Lower leg skin (tissue), 4 donors: ENCODE measurements around the gene TPRN. TPM values are rescaled to one million over a fixed set of nuclear protein-coding genes. Genes with fewer than 3 reads are reported as not detected.

Experiments
- DNase-seq, 2 donors: peaks; one replicate each; pipeline ENCODE4 v3.0.0-alpha.2; 2019; ENCODE audit warnings: low spot score in 2 of 2
- H3K4me3 ChIP-seq: fragments of 200-600 bp; sonication (generic); 2 replicates; pipeline ENCODE4 v1.5.1; 2017; ENCODE audit warnings: mild to moderate bottlenecking, low read depth; ENCODE audit not compliant: poor library complexity, severe bottlenecking
- POLR2A ChIP-seq, 2 donors: fragments of 450-650 bp; IDR thresholded peaks; one replicate each; pipeline ENCODE4 v1.6.1; 2016 to 2017; ENCODE audit warnings: antibody characterized with exemption in 2 of 2, mild to moderate bottlenecking in 1 of 2, moderate library complexity in 1 of 2
- WGBS, 2 donors: methylation state at CpG; one replicate each; pipeline ENCODE4 v1.1.5; 2018; 5-methylcytosine and 5-hydroxymethylcytosine counted together
- intact Hi-C: fragments of 100-400 bp; cut with DNase I; formaldehyde crosslinking; loops from one replicate; pipeline ENCODE4 v1.15.0; 2023; ENCODE audit warnings: low total_unique reads
- total RNA-seq, 4 donors: library from RNA; depleted of rRNA; stranded (reverse); fragments of >200 nt; gene quantifications; one replicate each; pipeline ENCODE4 v1.1.0, GENCODE V29; 2016
- TF ChIP-seq, protein P1 (sequence below), 3 donors: fragments of 450-650 bp; IDR thresholded peaks; one replicate each; pipeline ENCODE4 v1.5.1; 2016; ENCODE audit warnings: antibody characterized with exemption in 3 of 3, mild to moderate bottlenecking in 3 of 3, moderate library complexity in 2 of 3

The TPRN gene
- total RNA-seq, 4 donors from 2014 or later: 27.6 to 34.2 (median 29.1) TPM

DNA sequence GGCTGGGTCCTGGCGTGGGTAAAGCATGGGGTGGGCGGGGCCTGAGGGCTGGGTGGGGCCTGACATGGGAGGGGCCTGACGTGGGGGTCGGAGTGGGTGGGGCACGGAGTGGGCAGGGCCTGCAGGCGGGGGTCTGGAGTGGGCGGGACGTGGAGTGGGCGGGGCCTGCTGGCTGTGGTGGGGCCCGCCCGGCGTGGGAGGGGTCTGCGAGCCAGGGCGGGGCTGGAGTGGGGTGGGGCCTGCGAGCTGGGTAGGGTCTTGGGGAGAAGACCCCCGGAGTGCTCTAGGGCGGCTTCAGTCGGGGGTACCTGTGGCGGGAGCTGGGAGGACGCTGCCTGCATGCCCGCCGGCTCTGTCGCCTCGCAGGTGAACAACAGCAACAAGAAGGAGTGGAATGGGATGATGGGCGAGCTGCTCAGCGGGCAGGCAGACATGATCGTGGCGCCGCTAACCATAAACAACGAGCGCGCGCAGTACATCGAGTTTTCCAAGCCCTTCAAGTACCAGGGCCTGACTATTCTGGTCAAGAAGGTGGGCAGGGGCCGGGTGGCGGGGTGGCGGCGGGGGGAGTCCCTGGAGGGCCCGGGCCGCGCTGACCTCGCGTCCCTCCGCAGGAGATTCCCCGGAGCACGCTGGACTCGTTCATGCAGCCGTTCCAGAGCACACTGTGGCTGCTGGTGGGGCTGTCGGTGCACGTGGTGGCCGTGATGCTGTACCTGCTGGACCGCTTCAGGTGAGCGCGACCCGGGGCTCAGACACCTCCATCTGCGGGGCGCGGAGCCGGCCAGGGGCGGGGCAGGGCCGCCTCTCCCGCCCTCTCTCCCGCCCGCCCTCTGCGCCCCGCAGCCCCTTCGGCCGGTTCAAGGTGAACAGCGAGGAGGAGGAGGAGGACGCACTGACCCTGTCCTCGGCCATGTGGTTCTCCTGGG, 38.7 kb downstream of the TPRN start:
- intact Hi-C loops: no loop called here
- WGBS, 2 donors: 4 to 7% methylated on average over 26 to 45 of the region's 71 CpGs
- no peak for DNase-seq
- TF ChIP-seq, protein P1, sequence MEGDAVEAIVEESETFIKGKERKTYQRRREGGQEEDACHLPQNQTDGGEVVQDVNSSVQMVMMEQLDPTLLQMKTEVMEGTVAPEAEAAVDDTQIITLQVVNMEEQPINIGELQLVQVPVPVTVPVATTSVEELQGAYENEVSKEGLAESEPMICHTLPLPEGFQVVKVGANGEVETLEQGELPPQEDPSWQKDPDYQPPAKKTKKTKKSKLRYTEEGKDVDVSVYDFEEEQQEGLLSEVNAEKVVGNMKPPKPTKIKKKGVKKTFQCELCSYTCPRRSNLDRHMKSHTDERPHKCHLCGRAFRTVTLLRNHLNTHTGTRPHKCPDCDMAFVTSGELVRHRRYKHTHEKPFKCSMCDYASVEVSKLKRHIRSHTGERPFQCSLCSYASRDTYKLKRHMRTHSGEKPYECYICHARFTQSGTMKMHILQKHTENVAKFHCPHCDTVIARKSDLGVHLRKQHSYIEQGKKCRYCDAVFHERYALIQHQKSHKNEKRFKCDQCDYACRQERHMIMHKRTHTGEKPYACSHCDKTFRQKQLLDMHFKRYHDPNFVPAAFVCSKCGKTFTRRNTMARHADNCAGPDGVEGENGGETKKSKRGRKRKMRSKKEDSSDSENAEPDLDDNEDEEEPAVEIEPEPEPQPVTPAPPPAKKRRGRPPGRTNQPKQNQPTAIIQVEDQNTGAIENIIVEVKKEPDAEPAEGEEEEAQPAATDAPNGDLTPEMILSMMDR (IDR thresholded peaks at IDR 0.05): no peak
- no peak for TF ChIP-seq POLR2A (IDR thresholded peaks at IDR 0.05)
- no peak overlapping the region for H3K4me3 ChIP-seq

DNA sequence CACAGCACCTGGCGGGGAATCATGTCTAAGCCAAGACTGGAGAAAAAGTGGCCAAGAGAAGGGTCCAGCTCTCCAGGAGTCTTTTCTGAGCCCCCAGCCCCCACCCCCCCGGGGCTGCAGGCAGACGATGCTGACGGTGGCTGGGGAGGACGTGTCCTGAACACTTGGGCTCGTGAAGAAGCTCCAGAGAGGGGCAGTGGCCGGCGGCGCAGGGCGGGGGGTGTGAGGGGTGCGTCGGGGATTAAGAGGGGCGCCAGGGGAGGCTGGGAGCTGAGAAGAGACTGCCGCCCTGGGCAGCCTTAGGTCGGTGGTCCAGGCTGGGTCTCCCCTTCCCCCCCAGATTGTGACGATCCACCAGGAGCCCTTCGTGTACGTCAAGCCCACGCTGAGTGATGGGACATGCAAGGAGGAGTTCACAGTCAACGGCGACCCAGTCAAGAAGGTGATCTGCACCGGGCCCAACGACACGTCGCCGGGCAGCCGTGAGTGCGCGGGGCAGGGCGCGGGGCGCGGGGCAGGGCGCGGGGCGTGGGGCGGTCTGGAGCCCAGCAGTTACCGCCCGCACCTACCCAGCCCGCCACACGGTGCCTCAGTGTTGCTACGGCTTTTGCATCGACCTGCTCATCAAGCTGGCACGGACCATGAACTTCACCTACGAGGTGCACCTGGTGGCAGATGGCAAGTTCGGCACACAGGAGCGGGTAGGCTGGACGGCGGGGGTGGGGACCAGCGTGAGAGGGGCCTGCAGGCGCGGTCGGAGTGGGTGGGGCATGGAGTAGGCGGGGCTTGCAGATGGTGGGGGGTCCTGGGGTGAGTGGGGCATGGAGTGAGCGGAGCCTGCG, 39.6 kb downstream of the TPRN start:
- no peak overlapping the region for H3K4me3 ChIP-seq
- 30 to 34% methylated on average over 33 to 38 of the region's 56 CpGs for WGBS, 2 donors
- intact Hi-C loops: no loop called here
- DNase-seq: no peak
- no peak for TF ChIP-seq POLR2A (IDR thresholded peaks at IDR 0.05)
- TF ChIP-seq, protein P1 (IDR thresholded peaks at IDR 0.05): no peak

DNA sequence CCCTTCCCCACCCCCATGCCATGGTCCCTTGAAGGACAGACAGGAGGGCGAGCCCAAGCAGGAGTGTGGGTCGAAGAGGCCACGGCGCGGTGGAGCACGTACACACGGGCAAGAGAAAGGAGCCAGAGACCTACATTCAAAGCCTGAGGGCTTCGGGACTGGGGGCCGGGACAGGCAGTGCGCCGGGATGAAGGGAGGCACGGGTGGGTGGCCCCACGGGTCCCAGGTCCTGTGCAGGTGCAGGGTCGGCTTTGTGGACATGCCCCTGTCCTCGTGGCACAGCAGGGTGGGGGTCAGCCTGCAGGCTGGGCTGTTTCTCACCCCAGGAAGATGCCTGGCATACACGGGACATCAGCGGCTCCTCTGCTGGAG, 40.5 kb downstream of the TPRN start:
- WGBS, 2 donors: 44 to 60% methylated on average over 17 of the region's 17 CpGs
- H3K4me3 ChIP-seq: no peak overlapping the region
- intact Hi-C loops: no loop called here
- no peak for DNase-seq
- TF ChIP-seq, protein P1 (IDR thresholded peaks at IDR 0.05): no peak
- no peak for TF ChIP-seq POLR2A (IDR thresholded peaks at IDR 0.05)

DNA sequence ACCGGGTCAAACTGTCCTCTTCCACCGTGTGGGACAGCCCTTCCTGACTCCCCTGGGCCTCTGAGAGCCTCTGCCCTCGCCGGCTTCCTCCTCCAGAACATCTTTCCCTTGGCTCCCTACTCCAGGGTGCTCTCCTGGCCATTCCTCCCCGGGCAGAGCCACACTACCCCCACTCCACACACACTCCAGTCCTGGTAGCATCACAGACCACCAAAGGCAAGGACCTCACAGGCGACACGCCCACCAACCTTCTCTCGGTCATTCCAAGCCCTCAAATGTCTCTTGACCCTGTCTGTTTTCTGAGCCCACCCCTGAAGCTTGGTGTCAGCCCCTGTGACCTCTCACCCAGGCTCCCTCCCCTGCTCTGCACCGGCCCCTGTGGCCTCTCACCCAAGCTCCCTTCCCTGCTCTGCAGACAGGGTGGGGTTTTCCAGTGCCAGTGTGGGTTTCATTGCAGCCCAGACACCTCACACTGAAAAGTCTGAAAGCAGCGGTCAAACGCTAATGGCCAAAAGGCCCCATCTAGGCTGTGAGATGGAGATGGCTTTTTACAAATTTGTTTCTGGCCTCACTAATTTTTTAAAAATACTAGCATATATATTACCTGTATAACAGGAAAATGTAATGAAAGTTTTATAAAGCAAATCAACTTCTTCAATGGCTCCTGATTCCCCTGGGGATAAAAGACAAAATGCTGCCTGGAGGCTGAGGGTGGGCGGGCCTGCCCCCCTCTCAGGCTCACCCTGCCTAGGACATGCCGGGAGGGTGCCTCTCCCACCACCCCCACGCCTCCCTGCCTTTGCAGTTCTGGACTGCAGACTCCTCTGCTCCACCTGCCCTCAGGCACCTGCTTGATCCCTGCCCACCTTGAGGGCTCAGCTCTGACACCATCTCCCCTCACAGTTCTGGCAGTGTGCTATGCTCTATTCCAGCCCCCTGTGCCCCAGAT, 41.2 kb downstream of the TPRN start:
- 37 to 41% methylated on average over 14 of the region's 14 CpGs for WGBS, 2 donors

DNA sequence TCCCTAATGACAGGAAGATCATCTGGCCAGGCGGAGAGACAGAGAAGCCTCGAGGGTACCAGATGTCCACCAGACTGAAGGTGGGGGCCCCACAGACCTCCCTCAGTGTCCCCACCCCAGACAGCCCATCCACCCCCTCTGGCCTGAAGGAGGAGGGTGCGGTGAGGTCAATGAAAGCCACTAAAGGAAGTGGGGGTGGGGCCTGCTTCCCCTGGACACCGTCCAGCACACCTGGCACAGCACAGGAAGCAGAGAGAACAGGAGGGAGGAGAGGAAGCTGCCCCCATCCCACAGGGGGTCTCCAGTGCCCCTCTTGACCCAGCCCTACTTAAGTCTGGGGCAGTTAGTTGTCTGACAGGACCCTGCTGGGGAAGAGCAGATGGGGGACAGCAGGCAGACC, 41.9 kb downstream of the TPRN start:
- no peak for DNase-seq
- H3K4me3 ChIP-seq: no peak overlapping the region
- intact Hi-C loops: no loop called here
- WGBS, 2 donors: 14 to 33% methylated on average over 3 to 4 of the region's 4 CpGs
- TF ChIP-seq, protein P1 (IDR thresholded peaks at IDR 0.05): no peak
- TF ChIP-seq POLR2A (IDR thresholded peaks at IDR 0.05): no peak

More for the DNA sequence above, 41.2 kb downstream of the TPRN start:
- H3K4me3 ChIP-seq: no peak overlapping the region
- intact Hi-C loops: no loop called here
- TF ChIP-seq, protein P1 (IDR thresholded peaks at IDR 0.05): no peak
- no peak for TF ChIP-seq POLR2A (IDR thresholded peaks at IDR 0.05)
- no peak for DNase-seq
